GM21723 (cell line): ENCODE measurements around the gene EHD4.

Source experiments
- ATAC-seq: cut with Tn5 transposase; IDR thresholded peaks from one replicate; pipeline ENCODE4 v1.9.1; 2021; ENCODE audit warnings: mild to moderate bottlenecking, moderate library complexity; ENCODE audit not compliant: unreplicated experiment

Gene EHD4

DNA sequence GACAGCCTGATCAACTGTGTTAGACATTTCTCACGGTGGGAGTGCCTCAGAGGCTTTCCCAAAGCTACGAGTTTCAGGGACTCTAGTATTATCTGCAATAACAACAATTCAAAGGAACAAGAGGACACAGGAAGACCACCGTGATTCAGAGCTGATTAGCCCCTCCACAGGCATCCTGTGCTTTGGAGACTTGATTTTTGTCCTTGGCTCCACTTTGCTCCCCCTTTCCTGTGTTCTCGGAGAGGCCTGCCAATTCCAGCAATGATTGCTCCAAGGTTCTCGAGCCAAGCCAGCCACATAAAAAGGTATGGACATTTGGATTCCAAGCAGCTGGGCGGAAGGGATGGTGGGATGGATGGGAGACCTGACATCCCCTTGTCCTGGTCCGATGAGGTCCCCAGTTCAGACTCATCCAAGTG lies 14.3 kb downstream of the EHD4 start:
- no peak for ATAC-seq

DNA sequence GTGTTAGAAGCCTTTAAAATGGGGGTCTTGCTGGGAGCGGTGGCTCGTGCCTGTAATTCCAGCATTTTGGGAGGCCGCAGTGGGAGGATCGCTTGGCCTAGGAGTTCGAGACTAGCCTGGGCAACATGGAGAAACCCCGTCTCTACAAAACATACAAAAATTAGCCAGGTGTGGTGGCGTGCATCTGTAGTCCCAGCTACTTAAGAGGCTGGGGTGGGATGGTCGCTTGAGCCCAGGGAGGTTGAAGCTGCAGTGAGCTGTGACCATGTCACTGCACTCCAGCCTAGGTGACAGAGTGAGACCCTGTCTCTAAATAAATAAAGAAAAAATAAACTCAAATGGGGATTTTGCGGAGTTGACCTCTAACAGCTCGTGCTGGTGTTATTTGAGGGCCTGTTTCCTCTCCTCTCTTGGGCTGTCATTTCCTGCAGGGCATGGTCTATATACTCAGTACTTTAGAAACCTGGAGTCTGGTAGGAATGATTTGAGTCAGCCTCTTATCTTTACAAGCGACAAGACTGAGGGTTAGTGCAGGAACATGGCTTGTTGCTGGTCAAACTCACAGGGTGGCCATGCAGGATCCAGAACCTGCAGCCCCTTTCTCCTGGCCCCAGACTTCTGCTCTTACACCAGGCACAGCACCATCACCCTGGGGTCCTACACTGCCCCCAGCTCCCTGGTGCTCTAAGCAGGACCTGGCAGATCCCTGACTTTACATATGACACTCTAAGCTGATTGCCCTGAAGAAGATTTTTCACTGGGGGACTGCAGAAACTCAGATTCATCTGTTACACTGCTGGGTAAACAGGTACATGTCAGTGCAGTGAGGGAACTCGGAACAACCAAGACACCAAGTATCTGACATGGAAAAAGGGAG lies 15.1 kb downstream of the EHD4 start:
- ATAC-seq = peak; percentile 72

DNA sequence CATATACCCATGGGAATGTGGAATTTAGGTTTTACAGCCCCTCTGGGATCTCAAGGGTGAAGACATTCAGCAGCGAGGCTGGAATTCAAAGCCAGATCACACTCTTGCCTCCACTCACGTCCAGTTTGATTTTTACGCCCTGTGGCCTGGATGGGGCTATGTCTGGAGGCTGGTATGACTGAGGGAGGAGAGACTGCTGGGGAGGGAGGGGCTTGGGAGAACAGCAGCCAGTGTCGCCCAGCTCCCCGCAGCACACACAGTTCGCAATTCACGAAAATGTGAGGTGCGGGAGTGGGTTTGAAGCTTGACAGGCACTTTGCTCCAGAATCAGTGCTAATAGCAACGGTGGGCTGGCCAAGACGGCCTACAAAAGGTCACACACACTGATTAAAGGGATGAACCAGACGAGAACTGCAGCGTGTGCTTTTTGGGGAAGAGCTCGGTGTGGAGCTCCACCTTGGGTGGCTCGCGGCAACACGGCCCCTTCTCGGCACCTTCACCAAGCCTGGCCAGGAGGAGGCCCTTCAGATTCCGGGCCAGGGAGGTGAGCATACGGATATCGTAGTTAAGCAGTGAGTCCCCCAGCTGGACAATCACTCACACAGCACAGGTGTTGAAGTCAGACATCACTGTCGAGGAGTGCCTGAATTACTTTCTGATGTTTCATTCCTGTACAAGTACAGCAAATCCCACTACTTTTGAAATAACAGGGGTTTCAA lies 16.4 kb downstream of the EHD4 start:
- no peak for ATAC-seq

DNA sequence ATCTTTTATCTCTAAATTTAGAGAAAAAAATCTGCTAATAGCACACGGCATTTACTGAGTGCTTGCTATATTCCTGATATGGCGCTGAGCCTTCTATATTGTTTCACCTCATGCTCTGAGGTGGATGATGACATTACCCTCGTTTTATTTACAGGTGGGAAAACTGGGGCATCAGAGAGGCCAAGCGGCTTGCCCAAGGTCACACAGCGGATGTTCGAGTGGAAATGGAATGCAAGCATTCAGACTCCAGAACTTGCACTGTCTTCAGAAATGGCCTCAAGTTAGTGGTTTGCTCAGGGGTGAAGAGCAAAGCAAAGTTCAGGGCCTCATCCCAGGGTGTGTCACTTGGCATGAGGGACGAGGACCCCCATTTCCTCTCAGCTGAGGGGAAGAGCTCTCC lies 17.3 kb downstream of the EHD4 start:
- no peak for ATAC-seq

DNA sequence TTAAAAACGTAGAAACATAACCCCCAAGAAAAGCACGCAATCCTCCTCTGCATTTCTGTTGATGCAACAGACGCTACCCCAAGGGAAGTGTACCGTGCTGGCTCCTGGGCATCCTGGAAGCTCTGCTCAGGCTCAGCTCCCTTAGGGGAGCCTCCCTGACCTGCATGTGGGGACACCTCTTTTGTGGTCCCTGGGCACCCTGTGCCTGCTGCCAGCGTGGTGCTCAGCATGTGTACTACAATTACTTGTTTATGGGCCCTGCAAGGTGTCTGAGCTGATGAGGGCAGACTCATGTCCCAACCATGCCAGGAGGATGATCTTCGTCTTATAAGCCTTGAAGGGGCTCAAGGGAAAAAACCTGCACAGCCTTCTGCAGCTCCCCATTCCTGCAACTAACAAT lies 18.3 kb downstream of the EHD4 start:
- no peak for ATAC-seq

- ATAC-seq = no peak
These were observed 20.3 kb downstream of the EHD4 start for GRCh38 chr15:41952013-41952563.

DNA sequence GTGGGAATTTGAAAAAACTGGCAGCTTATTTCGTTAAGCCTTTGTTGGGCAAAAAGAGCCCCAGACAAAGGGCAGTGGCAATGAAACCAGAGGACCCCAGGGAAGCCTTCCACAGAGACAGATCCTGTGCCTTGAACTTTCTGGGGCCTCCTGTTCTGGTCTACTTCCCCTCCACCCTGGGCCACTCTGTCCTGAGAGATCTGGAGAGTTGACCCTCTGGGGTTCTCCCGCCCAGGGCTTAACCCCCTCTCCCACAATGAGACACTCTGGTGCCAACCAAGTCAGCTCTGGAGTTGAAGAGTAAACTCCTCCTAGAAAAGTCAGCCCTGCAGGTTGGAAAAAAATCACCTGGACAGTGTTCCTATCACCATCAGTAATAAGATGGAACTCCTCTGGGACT lies 20.8 kb downstream of the EHD4 start:
- no peak for ATAC-seq

DNA sequence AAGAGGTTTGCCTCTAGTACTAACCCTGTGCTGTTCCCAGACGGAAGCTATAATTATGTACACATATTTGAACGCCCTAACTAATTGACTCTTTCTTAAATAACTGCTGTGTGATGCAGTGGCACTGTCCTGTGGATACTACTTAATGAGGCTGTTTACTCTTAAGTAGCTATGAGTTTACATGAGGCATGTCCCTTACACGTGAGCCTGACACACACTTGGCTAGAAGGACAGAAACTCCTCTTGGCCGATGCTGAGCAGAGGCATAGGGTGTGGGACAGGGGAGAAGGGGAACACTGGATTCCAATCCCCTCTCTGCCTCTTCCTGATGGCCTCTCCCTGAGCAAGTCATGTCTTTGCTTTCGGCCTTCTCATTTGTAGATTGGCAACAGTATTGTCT lies 21.9 kb downstream of the EHD4 start:
- no peak for ATAC-seq

- no peak for ATAC-seq
These were observed 22.3 kb downstream of the EHD4 start for GRCh38 chr15:41950127-41950483.

DNA sequence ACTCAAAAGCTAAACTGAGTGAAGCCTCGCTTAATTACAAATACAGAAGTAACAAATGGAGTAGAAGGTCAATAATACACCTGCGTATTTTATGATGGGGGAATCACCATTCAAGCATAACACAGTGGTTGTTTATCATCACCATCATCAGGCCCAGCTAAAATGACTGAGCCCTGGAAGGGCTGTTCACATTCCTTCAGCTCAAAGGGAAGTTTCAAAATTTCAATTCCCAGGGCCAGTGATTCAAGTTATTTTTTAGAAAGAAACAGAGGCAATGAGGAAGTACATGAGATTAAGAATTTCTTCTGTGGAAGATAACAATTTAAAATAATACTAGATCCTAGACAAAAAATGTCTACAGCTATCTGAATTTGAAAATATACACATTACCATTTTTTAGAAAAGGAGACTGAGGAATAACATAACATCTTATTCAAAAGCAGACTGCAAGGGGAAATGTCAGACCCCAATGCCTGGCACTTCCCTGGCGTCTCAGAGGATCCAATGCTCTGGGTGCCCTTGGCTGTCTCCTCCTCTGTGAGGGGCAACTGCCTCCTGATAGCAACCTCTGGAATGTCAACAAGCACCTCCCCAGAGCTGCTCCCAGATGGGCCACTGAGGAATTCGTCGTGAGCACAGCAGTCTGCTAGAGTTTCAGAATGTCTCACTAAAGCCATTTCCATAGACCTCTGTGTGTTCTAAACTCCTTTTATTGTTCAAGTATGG lies 22.8 kb downstream of the EHD4 start:
- no peak for ATAC-seq

DNA sequence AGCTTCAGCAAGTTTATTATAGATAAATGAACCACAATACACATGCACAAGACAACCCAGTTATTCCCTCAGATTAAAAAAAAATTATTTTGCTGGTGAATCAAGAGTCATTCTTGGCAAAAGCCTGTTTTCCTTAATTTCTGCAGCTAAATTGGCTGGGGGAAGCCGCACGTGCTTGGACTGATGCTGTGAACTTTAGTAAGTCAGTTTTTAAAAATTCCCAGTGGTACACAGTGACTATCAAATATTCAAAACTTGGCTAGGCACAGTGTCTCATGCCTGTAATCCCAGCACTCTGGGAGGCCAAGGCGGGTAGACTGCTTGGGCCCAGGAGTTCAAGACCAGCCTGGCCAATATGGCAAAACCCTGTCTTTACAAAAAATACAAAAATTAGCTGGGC lies 23.9 kb downstream of the EHD4 start:
- no peak for ATAC-seq

DNA sequence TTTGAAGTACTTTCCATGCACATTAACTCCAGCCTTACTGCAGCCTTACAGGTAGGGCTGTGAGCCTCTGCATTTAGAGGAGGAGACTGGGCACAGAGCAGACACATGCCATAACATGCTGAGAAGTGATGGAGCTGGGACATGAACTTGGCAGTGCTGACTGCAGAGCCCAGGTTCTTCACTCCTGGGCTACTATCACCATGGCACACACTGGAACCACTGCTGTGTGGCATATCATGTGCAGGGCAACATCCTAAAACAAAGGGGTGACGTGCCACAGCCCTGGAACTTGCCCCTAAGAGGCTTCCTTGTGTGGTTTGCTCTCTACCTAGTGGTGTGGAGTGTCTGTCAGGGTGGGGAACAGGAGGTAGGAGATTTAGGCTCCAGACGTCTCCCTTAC lies 25.4 kb downstream of the EHD4 start:
- ATAC-seq = no peak

DNA sequence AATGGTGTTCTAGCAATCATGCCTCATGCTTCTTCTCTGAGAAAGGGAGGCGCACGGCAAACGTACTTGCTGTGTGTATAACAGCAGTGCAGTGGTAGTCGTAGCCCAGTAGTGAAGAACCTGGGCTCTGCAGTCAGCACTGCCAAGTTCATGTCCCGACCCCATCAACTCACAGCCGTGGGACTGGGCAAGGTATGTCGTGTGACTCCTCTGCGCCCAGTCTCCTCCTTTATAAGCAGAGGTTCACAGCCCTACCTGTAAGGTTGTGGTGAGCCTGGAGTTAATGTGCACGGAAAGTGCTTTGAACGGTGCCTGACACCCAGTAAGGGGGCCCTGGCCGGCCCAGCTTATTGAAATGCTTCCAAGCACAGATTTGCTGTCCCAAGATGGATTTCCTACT lies 26.6 kb downstream of the EHD4 start:
- no peak for ATAC-seq

GRCh38 chr15:41945221-41945620 lies 27.1 kb downstream of the EHD4 start:
- ATAC-seq = no peak

DNA sequence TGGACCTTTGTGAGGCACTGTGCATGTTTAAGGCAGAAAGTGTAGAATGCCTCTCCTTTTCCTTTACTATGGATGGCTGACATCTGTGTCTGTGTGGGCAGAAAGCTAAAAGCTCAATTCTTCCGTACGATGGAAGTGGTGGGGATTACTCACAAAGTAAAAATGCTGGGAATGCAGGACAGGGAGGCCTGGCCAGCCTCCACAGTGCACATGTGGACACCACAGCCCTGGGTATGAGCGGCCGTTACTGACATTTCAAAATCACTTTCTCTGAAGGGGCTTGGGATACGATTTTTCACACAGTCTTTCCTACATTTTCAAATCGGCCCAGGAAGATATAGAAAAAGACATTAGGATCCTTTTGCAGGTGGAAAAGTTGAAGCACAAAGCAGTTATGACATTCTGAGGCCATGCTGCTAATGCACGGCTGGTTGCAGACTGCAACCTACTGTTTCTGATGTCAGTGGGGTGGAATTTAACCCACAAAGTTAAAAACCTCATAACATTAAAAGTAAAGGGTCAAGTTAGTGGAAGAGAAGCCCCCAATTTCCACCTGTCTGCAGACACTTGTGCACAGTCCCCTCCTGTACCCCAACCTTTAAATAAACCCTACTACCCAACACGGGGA lies 27.9 kb downstream of the EHD4 start:
- ATAC-seq = no peak

DNA sequence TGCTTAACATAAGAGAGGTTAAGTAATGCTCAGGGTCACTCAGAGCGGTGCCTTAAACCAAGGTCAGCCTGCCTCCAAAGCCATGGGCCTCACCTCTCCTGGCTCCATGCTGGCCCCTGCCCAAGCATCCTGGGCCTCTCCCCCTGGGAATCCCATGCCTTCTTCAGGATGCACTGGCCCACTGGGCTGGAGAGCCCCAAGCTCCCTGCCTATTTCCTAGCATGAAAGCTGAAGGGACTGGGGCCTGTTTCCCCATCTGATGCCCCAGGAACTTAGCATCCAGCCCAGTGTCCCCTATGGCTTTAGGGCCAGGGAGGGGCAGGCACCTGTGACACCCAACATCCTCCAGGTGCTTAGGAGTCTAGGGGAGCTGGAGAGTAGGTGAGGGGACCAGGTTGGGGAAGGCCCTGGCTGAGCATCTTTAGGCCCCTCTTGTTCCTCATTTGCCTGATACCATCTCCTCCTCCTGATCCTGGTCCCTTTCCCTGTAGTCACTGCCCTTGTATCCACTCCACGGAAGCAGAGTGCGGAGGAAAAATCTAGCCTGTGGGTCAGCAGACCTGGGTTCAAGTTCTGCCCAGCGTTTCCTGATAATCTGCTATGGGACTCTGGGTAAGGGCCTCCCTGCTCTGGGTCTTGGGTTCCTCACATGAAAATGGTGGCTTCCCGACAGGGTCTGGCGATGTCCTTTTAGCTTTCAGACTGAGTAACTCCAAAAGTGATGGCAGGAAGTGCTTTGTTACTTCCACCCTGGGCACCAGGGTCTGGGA lies 28.6 kb downstream of the EHD4 start:
- ATAC-seq = no peak

- no peak for ATAC-seq
These were observed 29.5 kb downstream of the EHD4 start for GRCh38 chr15:41942886-41943285.

- no peak for ATAC-seq
These were observed 30.5 kb downstream of the EHD4 start for GRCh38 chr15:41941644-41942415.

DNA sequence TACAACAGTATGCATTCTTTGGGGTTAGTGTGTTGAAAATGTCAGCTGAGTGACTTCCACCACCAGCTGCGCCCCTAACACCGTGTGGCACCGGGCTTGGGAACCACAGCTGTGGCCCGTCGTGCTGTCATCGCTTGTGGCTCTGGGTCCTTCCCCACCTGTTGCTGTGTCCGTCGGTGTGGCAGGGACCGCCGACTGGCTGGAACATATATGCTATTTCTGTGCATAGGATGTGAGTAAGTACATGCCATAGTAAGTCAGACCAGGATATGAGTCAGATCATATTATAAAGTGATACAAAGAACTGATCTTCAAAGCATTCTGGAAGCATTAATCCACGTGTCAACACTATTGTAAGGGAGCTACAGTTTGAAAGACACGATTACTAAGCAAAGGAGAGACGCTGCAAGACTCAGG lies 31.9 kb downstream of the EHD4 start:
- ATAC-seq = no peak
